Measurements from ENCODE around the gene EVC. TPM values are rescaled to one million over a fixed set of nuclear protein-coding genes. Genes with fewer than 3 reads are reported as not detected.

Gene EVC
- total and polyA plus RNA-seq, 2 of the 4 experiments (the other 2 are of a cell fraction), result 16.8 to 18.9 TPM

- no peaks in the 10 kb centered on the region for H3K27me3 ChIP-seq (ENCODE audit: control insufficient read depth, insufficient read depth, low read length)
- ChIA-PET CTCF (interaction anchor here (0.6 kb wide), 1 partner anchor 288 kb away, joined by 3 read pairs; no protein-coding TSS in a partner anchor), POLR2A (ENCODE audit: unreplicated experiment) (no interaction called here)
- peak overlapping the region; percentile 61; the same call in 1 of the 2 replicates for H2BK120ac ChIP-seq (ENCODE audit: low read depth, low read length)
- H3K27ac ChIP-seq (ENCODE audit: insufficient read depth, low read length), result peak overlapping the region; percentile 14; the same call in 1 of the 2 replicates
- intact Hi-C loops (cut with micrococcal nuclease), result loop anchor here (2.0 kb wide), 1 partner anchor 49 kb away; the partner anchor contains the start of gene EVC
- H3K4me2 ChIP-seq (ENCODE audit: low read depth, low read length), result no peak overlapping the region
- H3K14ac ChIP-seq (replicated peaks; ENCODE audit: low read depth, low read length), result no peak overlapping the region; the same call in 1 of the 2 replicates
- H3K9me3 ChIP-seq (ENCODE audit: control insufficient read depth, insufficient read depth, low read length), result no peaks in the 10 kb centered on the region
- H2BK15ac ChIP-seq (ENCODE audit: low read depth, low read length), result peak overlapping the region; percentile 71; the same call in 1 of the 3 replicates
- peak overlapping the region; percentile 66 for H2AK9ac ChIP-seq (replicated peaks; ENCODE audit: low read depth, low read length, poor library complexity)
- H3K4ac ChIP-seq (ENCODE audit: low read depth, low read length), result peak overlapping the region; percentile 69
- dilution Hi-C loops (cut with HindIII; ENCODE audit: low sequenced_read_pairs, unreplicated experiment), result no loop called here
- H3K4me1 ChIP-seq (ENCODE audit: control insufficient read depth, insufficient read depth, low read length), result peaks cover 11% of the 10 kb centered on the region
- H3K9me1 ChIP-seq (ENCODE audit: insufficient read depth, low read length), result peaks cover 16% of the 10 kb centered on the region
- H4K20me1 ChIP-seq (ENCODE audit: insufficient read depth, low read length), result peaks cover 8% of the 10 kb centered on the region
- H3K9ac ChIP-seq (ENCODE audit: low read depth, low read length), result no peak overlapping the region
- H3K4me3 ChIP-seq (ENCODE audit: insufficient read depth, low read depth, low read length), result no peak overlapping the region
- peak overlapping the region; percentile 6; the same call in 1 of the 2 replicates for H3K18ac ChIP-seq (ENCODE audit: low read depth, low read length)
- peak overlapping the region; percentile 96 for H2AK5ac ChIP-seq (ENCODE audit: low read depth, low read length)
- peak overlapping the region; percentile 59; the same call in 1 of the 2 replicates for H4K91ac ChIP-seq (ENCODE audit: insufficient read depth, low read depth, low read length)
- no TSS peak for BruUV-seq (replicated peaks)
- H3K79me1 ChIP-seq (ENCODE audit: low read depth in 1 of 2, low read length in 2 of 2), result peaks cover 26 to 55% of the 10 kb centered on the region in 2 experiments
- H3K23ac ChIP-seq (ENCODE audit: low read depth, low read length), result no peak overlapping the region
- H4K5ac ChIP-seq (ENCODE audit: low read depth, low read length), result no peak overlapping the region; the same call in 1 of the 2 replicates
- 86% methylated on average over 7 of the region's 22 CpGs; no CpG with 5 or more reads in 1 of the 2 experiments for WGBS, 2 experiments (ENCODE audit: extremely low coverage in 2 of 2, insufficient read length in 1 of 2)
- H3K56ac ChIP-seq (ENCODE audit: extremely low read depth, insufficient read depth, low read length), result no peak overlapping the region
- ATAC-seq (ENCODE audit: low read depth) (no peak), DNase-seq (no peak)
- in situ Hi-C loops (cut with MboI; ENCODE audit: low sequenced_read_pairs), result no loop called here
- peak overlapping the region in 1 of 2 experiments; percentile 59; a peak in 2 of 4 replicates for H4K8ac ChIP-seq (ENCODE audit: low read depth in 2 of 2, low read length in 2 of 2)
- H2BK20ac ChIP-seq (ENCODE audit: low read depth, low read length), result peak overlapping the region; percentile 28
- peaks cover 44% of the 10 kb centered on the region for H3K36me3 ChIP-seq (ENCODE audit: control insufficient read depth, insufficient read depth, low read length)
- H2BK5ac ChIP-seq (ENCODE audit: low read depth, low read length, poor library complexity, severe bottlenecking), result peak overlapping the region; percentile 52
- H2AFZ ChIP-seq (replicated peaks; ENCODE audit: low read length, poor library complexity), result no peak overlapping the region
- no peak for TF ChIP-seq POLR2A (IDR thresholded peaks at IDR 0.05; ENCODE audit: low read depth, low read length)
- no peak for TF ChIP-seq FOS (IDR thresholded peaks at IDR 0.05; ENCODE audit: low read depth, low read length)
- TF ChIP-seq RFX5 (IDR thresholded peaks at IDR 0.05; ENCODE audit: low read depth, low read length), result no peak
- no peak for TF ChIP-seq CTCF (conservative IDR thresholded peaks at IDR 0.05; ENCODE audit: low read depth, low read length)
- TF ChIP-seq USF2 (IDR thresholded peaks at IDR 0.05; ENCODE audit: low read depth, low read length), result no peak
- no peak for TF ChIP-seq CEBPB (IDR thresholded peaks at IDR 0.05; ENCODE audit: low read depth, low read length)
- no peak for TF ChIP-seq NFE2L2 (IDR thresholded peaks at IDR 0.05; ENCODE audit: low read depth, low read length)
- TF ChIP-seq BHLHE40 (IDR thresholded peaks at IDR 0.05; ENCODE audit: low read depth, low read length), result no peak
- no peak for TF ChIP-seq CHD1 (IDR thresholded peaks at IDR 0.05; ENCODE audit: low read depth, low read length)
- no peak for TF ChIP-seq MAZ (IDR thresholded peaks at IDR 0.05; ENCODE audit: borderline replicate concordance, low read depth, low read length)
- TF ChIP-seq RAD21 (IDR thresholded peaks at IDR 0.05; ENCODE audit: low read length), result no peak
- TF ChIP-seq MXI1 (IDR thresholded peaks at IDR 0.05; ENCODE audit: borderline replicate concordance, low read depth, low read length), result no peak
- no peak for TF ChIP-seq ELK1 (IDR thresholded peaks at IDR 0.05; ENCODE audit: borderline replicate concordance, low read depth, low read length)
- TF ChIP-seq RCOR1 (IDR thresholded peaks at IDR 0.05; ENCODE audit: insufficient replicate concordance, low read length), result no peak
Measured at GRCh38 chr4:5759236-5760075, 48.5 kb downstream of the EVC start.

Data from IMR-90 (cell line).